ENCODE measurements around the gene SERPING1. TPM values are rescaled to one million over a fixed set of nuclear protein-coding genes. Genes with fewer than 3 reads are reported as not detected.

The SERPING1 gene
- total RNA-seq, 4 donors from 2014 or later: 65.7 to 143 (median 102) TPM

DNA sequence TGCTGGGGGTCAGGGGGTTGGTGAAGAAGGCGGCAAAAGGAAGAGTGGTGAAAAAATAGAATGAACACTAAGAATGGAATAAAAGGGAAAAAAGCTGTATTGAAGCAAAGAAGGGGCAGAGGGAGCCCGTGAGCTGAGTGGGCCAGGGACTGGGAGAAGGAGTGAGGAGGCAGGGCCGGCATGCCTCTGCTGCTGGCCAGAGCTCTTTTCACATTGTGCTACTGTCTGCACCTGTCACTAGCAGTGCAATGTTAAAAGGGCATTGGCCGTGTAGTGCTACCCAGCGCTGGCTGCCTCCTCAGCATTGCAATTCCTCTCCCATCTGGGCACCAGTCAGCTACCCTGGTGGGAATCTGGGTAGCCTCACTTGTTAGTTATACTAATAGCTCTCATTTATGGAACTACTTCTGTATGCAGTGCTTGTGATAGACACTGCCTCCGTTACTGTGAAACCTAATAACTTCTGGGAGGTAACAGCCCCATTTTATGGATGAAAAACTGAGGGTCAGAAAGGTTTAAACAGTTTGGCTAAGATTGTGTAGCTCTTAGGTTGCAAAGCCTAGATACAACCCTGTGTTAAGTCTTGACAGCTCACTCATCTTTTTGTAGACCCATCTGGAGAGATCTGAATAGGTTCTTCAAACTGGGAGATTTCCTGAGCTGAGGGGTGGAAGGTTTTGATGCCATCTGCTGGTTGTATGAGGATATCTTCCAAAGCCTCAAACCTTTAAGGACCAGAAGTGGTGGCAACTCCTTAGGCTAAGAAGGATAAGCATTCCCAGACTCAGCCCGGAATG lies 43.7 kb downstream of the SERPING1 start:
- DNase-seq: no peak
- no peaks in the 10 kb centered on the region for H3K36me3 ChIP-seq
- H3K27ac ChIP-seq: peak overlapping the region in 2 of 4 donors; percentile 6 to 44
- no peak overlapping the region for H3K4me3 ChIP-seq
- intact Hi-C loops (cut with DNase I; ENCODE audit: low total_unique reads): loop anchor here (1.0 kb wide), 1 partner anchor 73 kb away; no protein-coding TSS in a partner anchor
- no peak for TF ChIP-seq EP300 (IDR thresholded peaks at IDR 0.05; ENCODE audit: low read depth)
- TF ChIP-seq, protein P1, sequence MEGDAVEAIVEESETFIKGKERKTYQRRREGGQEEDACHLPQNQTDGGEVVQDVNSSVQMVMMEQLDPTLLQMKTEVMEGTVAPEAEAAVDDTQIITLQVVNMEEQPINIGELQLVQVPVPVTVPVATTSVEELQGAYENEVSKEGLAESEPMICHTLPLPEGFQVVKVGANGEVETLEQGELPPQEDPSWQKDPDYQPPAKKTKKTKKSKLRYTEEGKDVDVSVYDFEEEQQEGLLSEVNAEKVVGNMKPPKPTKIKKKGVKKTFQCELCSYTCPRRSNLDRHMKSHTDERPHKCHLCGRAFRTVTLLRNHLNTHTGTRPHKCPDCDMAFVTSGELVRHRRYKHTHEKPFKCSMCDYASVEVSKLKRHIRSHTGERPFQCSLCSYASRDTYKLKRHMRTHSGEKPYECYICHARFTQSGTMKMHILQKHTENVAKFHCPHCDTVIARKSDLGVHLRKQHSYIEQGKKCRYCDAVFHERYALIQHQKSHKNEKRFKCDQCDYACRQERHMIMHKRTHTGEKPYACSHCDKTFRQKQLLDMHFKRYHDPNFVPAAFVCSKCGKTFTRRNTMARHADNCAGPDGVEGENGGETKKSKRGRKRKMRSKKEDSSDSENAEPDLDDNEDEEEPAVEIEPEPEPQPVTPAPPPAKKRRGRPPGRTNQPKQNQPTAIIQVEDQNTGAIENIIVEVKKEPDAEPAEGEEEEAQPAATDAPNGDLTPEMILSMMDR (IDR thresholded peaks at IDR 0.05): peak; percentile 28 to 40 (median 36)
- H3K4me1 ChIP-seq: peaks cover 6 to 52% (median 34%) of the 10 kb centered on the region in 4 donors
- in situ Hi-C loops (cut with MboI; ENCODE audit: low pct_ligation_motif_present in 1 of 4, low pct_unique_long_range_greater_than_20kb in 1 of 4, low sequenced_read_pairs in 3 of 4): loop anchor here (5.0 to 25.0 kb wide), 5 partner anchors 69 to 304 kb away; partner anchors contain the start of genes P2RX3 (in 2 of the 4), RTN4RL2 (in 2 of the 4), SSRP1 (in 2 of the 4) and UBE2L6 (in 1 of the 4)
- H3K9me3 ChIP-seq: no peaks in the 10 kb centered on the region
- H3K27me3 ChIP-seq: peaks cover 37% of the 10 kb centered on the region
- 17 to 44% methylated on average over 2 to 7 of the region's 7 CpGs for WGBS, 2 donors (ENCODE audit: low coverage in 1 of 2)

DNA sequence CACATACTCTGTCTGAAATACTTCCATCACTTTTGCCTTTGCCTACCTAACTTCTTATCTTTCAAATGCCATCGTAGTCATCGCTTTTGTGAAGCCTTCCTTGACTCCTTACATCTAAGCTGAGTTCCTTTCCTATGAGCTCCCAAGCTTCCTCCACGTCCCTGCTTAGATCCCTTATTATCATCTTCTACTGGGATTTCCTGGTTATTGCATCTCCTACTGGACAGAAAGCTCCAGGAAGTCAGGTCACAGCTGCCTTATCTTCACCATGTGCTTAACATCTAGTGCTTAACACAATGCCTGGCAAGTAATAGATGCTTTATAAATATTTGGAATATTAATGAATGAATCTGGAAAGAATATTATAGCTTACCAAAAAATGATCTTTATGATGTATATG lies 46.3 kb downstream of the SERPING1 start:
- H3K9me3 ChIP-seq: no peaks in the 10 kb centered on the region
- in situ Hi-C loops (cut with MboI; ENCODE audit: low pct_ligation_motif_present in 1 of 4, low pct_unique_long_range_greater_than_20kb in 1 of 4, low sequenced_read_pairs in 3 of 4): loop anchor here (5.0 to 25.0 kb wide), 5 partner anchors 72 to 307 kb away; partner anchors contain the start of genes P2RX3 (in 2 of the 4), RTN4RL2 (in 2 of the 4), SSRP1 (in 2 of the 4) and UBE2L6 (in 1 of the 4)
- H3K4me3 ChIP-seq: no peak overlapping the region
- WGBS, 2 donors (ENCODE audit: low coverage in 1 of 2): 76 to 100% methylated on average over 2 to 3 of the region's 3 CpGs
- H3K27me3 ChIP-seq: peaks cover 47% of the 10 kb centered on the region
- H3K36me3 ChIP-seq: no peaks in the 10 kb centered on the region
- H3K27ac ChIP-seq: no peak overlapping the region
- H3K4me1 ChIP-seq: peaks cover 10 to 63% (median 22%) of the 10 kb centered on the region in 4 donors
- TF ChIP-seq, protein P1 (IDR thresholded peaks at IDR 0.05): no peak
- TF ChIP-seq POLR2A (IDR thresholded peaks at IDR 0.05): no peak
- TF ChIP-seq POLR2AphosphoS5 (IDR thresholded peaks at IDR 0.05): no peak
- no peak for TF ChIP-seq EP300 (IDR thresholded peaks at IDR 0.05; ENCODE audit: low read depth)
- intact Hi-C loops (cut with DNase I; ENCODE audit: low total_unique reads): no loop called here
- no peak for DNase-seq

DNA sequence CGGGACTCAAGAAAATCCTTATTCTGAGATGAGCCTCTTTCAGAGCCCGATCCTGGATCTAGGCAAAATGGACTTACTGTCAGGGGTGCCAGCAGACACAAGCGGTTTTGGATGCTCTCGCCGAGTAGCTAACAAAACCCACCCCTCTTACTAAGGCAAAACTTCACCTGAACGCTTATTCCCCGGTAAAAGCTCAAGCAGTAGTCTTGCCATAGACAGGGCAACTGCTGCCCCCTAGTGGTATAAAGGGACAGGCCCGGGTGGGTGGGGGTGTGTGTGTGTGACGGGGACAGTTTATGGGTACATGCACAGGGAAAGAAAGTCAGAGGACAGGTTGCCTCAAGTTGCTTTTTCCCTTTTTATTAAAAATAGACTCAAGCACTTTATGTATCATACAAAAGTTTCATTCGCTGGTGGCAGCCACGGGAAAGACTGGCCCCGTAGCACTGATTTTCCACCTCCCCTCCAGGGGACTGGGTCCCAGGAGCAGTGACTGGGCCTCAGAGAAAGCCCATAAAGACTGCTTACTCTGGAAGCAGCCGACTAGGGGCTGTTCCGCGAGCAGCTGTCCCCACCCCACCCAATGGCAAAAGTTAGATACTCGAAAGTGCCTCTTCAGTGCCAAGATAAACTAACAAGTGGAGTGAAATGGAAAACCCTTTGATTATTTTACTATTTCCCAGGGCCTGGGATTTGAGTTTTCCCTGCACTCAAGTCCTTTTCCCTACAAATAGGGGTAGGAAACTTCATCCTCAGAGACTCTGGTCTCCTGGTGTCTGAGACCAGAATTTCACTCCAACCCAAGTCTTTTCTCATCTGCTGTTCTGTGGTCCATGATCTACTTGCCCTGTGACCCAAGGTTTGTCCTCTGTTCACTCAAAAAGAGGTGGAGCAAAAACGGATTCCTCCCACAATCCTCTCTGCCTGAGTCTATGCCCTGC lies 47.5 kb downstream of the SERPING1 start:
- H3K27ac ChIP-seq: peak overlapping the region in 3 of 4 donors; percentile 10 to 64 (median 21)
- peak; percentile 87 for DNase-seq
- H3K36me3 ChIP-seq: no peaks in the 10 kb centered on the region
- WGBS, 2 donors (ENCODE audit: low coverage in 1 of 2): 10 to 14% methylated on average over 7 to 17 of the region's 17 CpGs
- peaks cover 10 to 63% (median 16%) of the 10 kb centered on the region in 4 donors for H3K4me1 ChIP-seq
- TF ChIP-seq POLR2A (IDR thresholded peaks at IDR 0.05): no peak
- TF ChIP-seq, protein P1 (IDR thresholded peaks at IDR 0.05): peak; percentile 76 to 93 (median 91)
- H3K4me3 ChIP-seq: no peak overlapping the region
- H3K27me3 ChIP-seq: peaks cover 50% of the 10 kb centered on the region
- H3K9me3 ChIP-seq: no peaks in the 10 kb centered on the region
- intact Hi-C loops (cut with DNase I; ENCODE audit: low total_unique reads) (no loop called here), in situ Hi-C loops (cut with MboI; ENCODE audit: low pct_ligation_motif_present in 1 of 4, low pct_unique_long_range_greater_than_20kb in 1 of 4, low sequenced_read_pairs in 3 of 4) (loop anchor here (5.0 to 25.0 kb wide), 5 partner anchors 73 to 308 kb away; partner anchors contain the start of genes P2RX3 (in 2 of the 4), RTN4RL2 (in 2 of the 4), SSRP1 (in 2 of the 4) and UBE2L6 (in 1 of the 4))
